ENCODE data around the gene KLF14.
A peak's percentile ranks its signal among the peaks of the same experiment; 100 is the strongest.
"Not testable (repeated sequence)": the region's sequence is repeated elsewhere in the genome, so short reads cannot be mapped to it uniquely, and the experiment has no call there.

The KLF14 gene

DNA sequence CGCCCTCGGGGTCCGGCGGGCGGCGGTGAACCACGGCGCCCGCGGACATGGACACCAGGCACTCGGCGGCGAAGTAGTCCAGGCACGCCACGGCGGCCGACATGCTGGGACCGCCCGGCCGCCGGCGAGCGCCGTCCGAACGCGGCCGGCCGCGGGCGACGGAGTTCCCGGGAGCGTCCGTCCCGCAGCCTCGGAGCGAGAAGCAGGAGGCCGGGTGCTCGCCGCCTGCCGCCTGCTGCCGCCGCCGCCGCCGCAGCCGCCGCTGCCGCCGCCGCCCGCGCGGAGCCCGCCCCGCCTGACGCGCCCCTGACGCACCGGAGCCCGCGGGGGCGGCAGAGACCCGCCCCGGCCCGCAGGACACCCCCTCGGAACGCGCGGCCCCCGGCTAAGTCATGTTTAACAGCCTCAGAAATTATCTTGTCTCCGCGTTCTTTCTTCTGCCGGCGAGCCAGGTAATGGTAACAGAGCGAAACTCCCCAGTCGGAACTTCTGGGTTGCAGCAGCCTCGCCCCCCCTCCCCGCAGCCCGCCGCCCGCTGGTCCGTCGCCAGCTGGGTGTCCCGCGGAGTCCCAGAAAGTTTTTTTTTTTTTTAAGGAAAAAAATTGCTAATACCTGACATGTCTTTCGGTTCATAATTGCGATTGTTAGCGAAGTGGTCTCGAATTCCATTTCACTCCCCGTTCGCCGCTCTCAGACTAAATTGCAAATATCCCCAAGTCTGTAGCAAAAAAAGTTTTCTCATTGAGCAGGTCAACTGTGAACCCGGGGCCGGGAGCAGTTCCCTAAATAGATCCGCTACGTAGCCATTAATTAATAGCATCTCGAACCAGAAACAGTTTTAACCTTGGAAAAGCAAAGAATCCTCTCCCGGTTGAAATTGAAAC, at the start of gene KLF14:
KLF14 (minus strand) TSS at position 277 of the 884 bp plus-strand sequence; CDS start at position 103, 174 bp downstream.
- TF ChIP-seq GLIS3 (CRISPR knock-in tag; IDR thresholded peaks at IDR 0.05) (no peak), ZFP3 (CRISPR knock-in tag; IDR thresholded peaks at IDR 0.05) (no peak), BACH2 (CRISPR knock-in tag; IDR thresholded peaks at IDR 0.05; ENCODE audit: borderline replicate concordance) (no peak), OSR1 (CRISPR knock-in tag; IDR thresholded peaks at IDR 0.05) (no peak)
- TF ChIP-seq, protein P1, sequence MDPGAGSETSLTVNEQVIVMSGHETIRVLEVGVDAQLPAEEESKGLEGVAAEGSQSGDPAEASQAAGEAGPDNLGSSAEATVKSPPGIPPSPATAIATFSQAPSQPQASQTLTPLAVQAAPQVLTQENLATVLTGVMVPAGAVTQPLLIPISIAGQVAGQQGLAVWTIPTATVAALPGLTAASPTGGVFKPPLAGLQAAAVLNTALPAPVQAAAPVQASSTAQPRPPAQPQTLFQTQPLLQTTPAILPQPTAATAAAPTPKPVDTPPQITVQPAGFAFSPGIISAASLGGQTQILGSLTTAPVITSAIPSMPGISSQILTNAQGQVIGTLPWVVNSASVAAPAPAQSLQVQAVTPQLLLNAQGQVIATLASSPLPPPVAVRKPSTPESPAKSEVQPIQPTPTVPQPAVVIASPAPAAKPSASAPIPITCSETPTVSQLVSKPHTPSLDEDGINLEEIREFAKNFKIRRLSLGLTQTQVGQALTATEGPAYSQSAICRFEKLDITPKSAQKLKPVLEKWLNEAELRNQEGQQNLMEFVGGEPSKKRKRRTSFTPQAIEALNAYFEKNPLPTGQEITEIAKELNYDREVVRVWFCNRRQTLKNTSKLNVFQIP (CRISPR knock-in tag; IDR thresholded peaks at IDR 0.05; ENCODE audit: borderline replicate concordance, low read depth), result no peak
- TF ChIP-seq, protein P2, sequence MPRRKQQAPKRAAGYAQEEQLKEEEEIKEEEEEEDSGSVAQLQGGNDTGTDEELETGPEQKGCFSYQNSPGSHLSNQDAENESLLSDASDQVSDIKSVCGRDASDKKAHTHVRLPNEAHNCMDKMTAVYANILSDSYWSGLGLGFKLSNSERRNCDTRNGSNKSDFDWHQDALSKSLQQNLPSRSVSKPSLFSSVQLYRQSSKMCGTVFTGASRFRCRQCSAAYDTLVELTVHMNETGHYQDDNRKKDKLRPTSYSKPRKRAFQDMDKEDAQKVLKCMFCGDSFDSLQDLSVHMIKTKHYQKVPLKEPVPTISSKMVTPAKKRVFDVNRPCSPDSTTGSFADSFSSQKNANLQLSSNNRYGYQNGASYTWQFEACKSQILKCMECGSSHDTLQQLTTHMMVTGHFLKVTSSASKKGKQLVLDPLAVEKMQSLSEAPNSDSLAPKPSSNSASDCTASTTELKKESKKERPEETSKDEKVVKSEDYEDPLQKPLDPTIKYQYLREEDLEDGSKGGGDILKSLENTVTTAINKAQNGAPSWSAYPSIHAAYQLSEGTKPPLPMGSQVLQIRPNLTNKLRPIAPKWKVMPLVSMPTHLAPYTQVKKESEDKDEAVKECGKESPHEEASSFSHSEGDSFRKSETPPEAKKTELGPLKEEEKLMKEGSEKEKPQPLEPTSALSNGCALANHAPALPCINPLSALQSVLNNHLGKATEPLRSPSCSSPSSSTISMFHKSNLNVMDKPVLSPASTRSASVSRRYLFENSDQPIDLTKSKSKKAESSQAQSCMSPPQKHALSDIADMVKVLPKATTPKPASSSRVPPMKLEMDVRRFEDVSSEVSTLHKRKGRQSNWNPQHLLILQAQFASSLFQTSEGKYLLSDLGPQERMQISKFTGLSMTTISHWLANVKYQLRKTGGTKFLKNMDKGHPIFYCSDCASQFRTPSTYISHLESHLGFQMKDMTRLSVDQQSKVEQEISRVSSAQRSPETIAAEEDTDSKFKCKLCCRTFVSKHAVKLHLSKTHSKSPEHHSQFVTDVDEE (CRISPR knock-in tag; IDR thresholded peaks at IDR 0.05), result no peak
- ATAC-seq, result peak; percentile 48

DNA sequence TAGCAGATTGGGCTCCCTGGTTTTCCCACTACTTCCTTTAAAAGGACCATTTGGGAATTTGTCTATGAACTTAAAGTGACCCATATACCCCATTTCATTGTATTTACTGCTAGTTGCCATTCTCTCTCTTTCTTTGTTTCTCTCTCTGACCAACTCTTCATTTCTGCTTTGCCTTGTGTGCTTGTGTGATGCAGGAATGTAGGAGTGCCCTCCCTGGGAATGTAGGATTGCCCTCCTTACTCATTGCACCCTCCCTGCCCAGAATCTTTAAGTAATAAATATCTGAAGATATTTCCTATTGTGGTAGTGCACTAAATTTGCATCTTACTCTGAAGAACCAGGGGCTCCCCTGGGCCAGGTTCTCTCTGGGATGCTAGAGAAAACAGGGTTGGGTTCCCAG, 47.3 kb upstream of the KLF14 start:
- TF ChIP-seq CSDC2 (CRISPR knock-in tag; IDR thresholded peaks at IDR 0.05), result no peak
- no peak for TF ChIP-seq ZNF8 (CRISPR knock-in tag; IDR thresholded peaks at IDR 0.05)
- no peak for TF ChIP-seq GLIS3 (CRISPR knock-in tag; IDR thresholded peaks at IDR 0.05)
- no peak for TF ChIP-seq ARNTL (CRISPR knock-in tag; IDR thresholded peaks at IDR 0.05; ENCODE audit: borderline replicate concordance, low read depth)
- no peak for TF ChIP-seq TOX (CRISPR knock-in tag; IDR thresholded peaks at IDR 0.05; ENCODE audit: borderline replicate concordance)
- TF ChIP-seq BACH2 (CRISPR knock-in tag; IDR thresholded peaks at IDR 0.05; ENCODE audit: borderline replicate concordance), result no peak
- no peak for TF ChIP-seq ESRRG (CRISPR knock-in tag; IDR thresholded peaks at IDR 0.05)
- TF ChIP-seq RARB (CRISPR knock-in tag; IDR thresholded peaks at IDR 0.05), result no peak
- TF ChIP-seq, protein P1 (CRISPR knock-in tag; IDR thresholded peaks at IDR 0.05; ENCODE audit: borderline replicate concordance, low read depth), result no peak
- TF ChIP-seq, protein P3, sequence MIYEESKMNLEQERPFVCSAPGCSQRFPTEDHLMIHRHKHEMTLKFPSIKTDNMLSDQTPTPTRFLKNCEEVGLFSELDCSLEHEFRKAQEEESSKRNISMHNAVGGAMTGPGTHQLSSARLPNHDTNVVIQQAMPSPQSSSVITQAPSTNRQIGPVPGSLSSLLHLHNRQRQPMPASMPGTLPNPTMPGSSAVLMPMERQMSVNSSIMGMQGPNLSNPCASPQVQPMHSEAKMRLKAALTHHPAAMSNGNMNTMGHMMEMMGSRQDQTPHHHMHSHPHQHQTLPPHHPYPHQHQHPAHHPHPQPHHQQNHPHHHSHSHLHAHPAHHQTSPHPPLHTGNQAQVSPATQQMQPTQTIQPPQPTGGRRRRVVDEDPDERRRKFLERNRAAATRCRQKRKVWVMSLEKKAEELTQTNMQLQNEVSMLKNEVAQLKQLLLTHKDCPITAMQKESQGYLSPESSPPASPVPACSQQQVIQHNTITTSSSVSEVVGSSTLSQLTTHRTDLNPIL (CRISPR knock-in tag; IDR thresholded peaks at IDR 0.05; ENCODE audit: low read depth), result no peak
- no peak for TF ChIP-seq ZC3H10 (CRISPR knock-in tag; IDR thresholded peaks at IDR 0.05)
- no peak for TF ChIP-seq SNAI2 (CRISPR knock-in tag; IDR thresholded peaks at IDR 0.05)
- ATAC-seq, result no peak

DNA sequence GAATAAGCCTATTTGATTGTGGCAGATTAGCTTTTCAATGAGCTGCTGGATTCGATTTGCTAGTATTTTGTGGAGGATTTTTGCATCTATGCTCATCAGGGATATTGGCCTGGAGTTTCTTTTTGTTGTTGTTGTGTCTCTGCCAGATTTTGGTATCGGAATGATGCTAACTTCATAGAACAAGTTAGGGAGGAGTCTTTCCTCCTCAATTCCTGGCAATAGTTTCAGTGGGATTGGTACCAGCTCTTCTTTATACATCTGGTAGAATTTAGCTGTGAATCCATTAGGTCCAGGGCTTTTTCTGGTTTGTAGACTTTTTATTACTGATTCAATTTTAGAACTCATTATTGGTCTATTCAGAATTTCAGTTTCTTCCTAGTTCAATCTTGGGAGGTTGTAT, 43.4 kb upstream of the KLF14 start:
- TF ChIP-seq OSR1 (CRISPR knock-in tag; IDR thresholded peaks at IDR 0.05) (no peak), BACH2 (CRISPR knock-in tag; IDR thresholded peaks at IDR 0.05; ENCODE audit: borderline replicate concordance) (no peak), ZNF8 (CRISPR knock-in tag; IDR thresholded peaks at IDR 0.05) (no peak), ZNF70 (CRISPR knock-in tag; IDR thresholded peaks at IDR 0.05) (no peak), RARB (CRISPR knock-in tag; IDR thresholded peaks at IDR 0.05) (no peak), SNAI2 (CRISPR knock-in tag; IDR thresholded peaks at IDR 0.05) (no peak), PPARA (CRISPR knock-in tag; IDR thresholded peaks at IDR 0.05; ENCODE audit: borderline replicate concordance) (no peak), ARNTL (CRISPR knock-in tag; IDR thresholded peaks at IDR 0.05; ENCODE audit: borderline replicate concordance, low read depth) (no peak), ZFP30 (CRISPR knock-in tag; IDR thresholded peaks at IDR 0.05) (no peak), TOX (CRISPR knock-in tag; IDR thresholded peaks at IDR 0.05; ENCODE audit: borderline replicate concordance) (no peak), CSDC2 (CRISPR knock-in tag; IDR thresholded peaks at IDR 0.05) (no peak), ZFP3 (CRISPR knock-in tag; IDR thresholded peaks at IDR 0.05) (no peak), ESRRG (CRISPR knock-in tag; IDR thresholded peaks at IDR 0.05) (no peak), GLIS3 (CRISPR knock-in tag; IDR thresholded peaks at IDR 0.05) (no peak)
- TF ChIP-seq, protein P2 (CRISPR knock-in tag; IDR thresholded peaks at IDR 0.05), result no peak
- TF ChIP-seq, protein P3 (CRISPR knock-in tag; IDR thresholded peaks at IDR 0.05; ENCODE audit: low read depth), result no peak
- TF ChIP-seq, protein P1 (CRISPR knock-in tag; IDR thresholded peaks at IDR 0.05; ENCODE audit: borderline replicate concordance, low read depth), result no peak
- no peak for ATAC-seq

DNA sequence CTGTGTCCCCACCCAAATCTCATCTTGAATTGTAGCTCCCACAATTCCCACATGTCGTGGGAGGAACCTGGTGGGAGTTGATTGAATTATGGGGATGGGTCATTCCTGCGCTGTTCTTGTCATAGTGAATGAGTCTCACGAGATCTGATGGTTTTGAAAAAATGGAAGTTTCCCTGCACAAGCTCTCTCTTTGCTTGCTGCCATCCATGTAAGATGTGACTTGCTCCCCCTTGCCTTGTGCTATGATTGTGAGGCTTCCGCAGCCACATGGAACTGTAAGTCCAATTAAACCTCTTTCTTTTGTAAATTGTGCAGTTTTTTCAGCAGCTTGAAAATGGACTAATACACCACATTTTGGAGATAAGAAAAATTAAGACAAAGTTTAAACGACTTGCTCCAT, 38.4 kb upstream of the KLF14 start:
- not testable (repeated sequence) for ATAC-seq
